Small intestine (tissue), 16 donors: Measurements from ENCODE around the gene DRICH1. TPM values are rescaled to one million over a fixed set of nuclear protein-coding genes. Genes with fewer than 3 reads are reported as not detected.
"Not testable (repeated sequence)": the region's sequence is repeated elsewhere in the genome, so short reads cannot be mapped to it uniquely, and the experiment has no call there.

Experiments used
- DNase-seq, 2 donors: peaks; one replicate each; pipeline versions ENCODE4 v3.0.0 to v3.0.0-alpha.2; 2013
- FAIRE-seq: peaks from 2 replicates; lab custom pipeline; 2012; peaks lifted over from hg19 to GRCh38; lab: Jason Lieb, UNC
- H3K27ac ChIP-seq, 3 donors: one replicate each; pipeline ENCODE4 v1.5.1; 2013; ENCODE audit warnings: low read length in 2 of 3, mild to moderate bottlenecking in 2 of 3, control low read depth in 1 of 3, inconsistent platforms in 1 of 3, low read depth in 1 of 3, moderate library complexity in 1 of 3
- H3K27me3 ChIP-seq, 3 donors: one replicate each; pipeline ENCODE4 v1.6.1; 2013; ENCODE audit warnings: low read length in 3 of 3, inconsistent platforms in 1 of 3; ENCODE audit not compliant: control insufficient read depth in 3 of 3, insufficient read depth in 3 of 3
- H3K36me3 ChIP-seq, 3 donors: one replicate each; pipeline ENCODE4 v1.6.1; 2013; ENCODE audit warnings: low read length in 3 of 3, inconsistent platforms in 1 of 3, low read depth in 1 of 3, mild to moderate bottlenecking in 1 of 3, moderate library complexity in 1 of 3; ENCODE audit not compliant: control insufficient read depth in 3 of 3, insufficient read depth in 2 of 3
- H3K4me1 ChIP-seq, 3 donors: one replicate each; pipeline ENCODE4 v1.6.1; 2013; ENCODE audit warnings: low read length in 2 of 3, inconsistent platforms in 1 of 3, low read depth in 1 of 3, mild to moderate bottlenecking in 1 of 3, moderate library complexity in 1 of 3; ENCODE audit not compliant: control insufficient read depth in 3 of 3, insufficient read depth in 2 of 3
- H3K4me3 ChIP-seq, 3 donors: one replicate each; pipeline ENCODE4 v1.5.1; 2013; ENCODE audit warnings: low read length in 3 of 3, control low read depth in 1 of 3, inconsistent platforms in 1 of 3, low read depth in 1 of 3, mild to moderate bottlenecking in 1 of 3, moderate library complexity in 1 of 3
- H3K9me3 ChIP-seq, 2 donors: one replicate each; pipeline ENCODE4 v1.6.1; 2013; ENCODE audit warnings: low read depth in 1 of 2, low read length in 1 of 2; ENCODE audit not compliant: control insufficient read depth in 2 of 2, insufficient read depth in 1 of 2
- WGBS, 3 donors: extraction: QIAGEN DNeasy Blood & Tissue Kit; methylation state at CpG; one replicate each; pipeline ENCODE4 v1.1.7; 2013; 5-methylcytosine and 5-hydroxymethylcytosine counted together
- long read RNA-seq, 10 donors: transcript quantifications; one replicate each; lab custom pipeline, GENCODE V29; 2026
- polyA plus RNA-seq, 4 donors: library from polyadenylated mRNA; stranded (reverse) in 3 of 4; unstranded in 1 of 4; fragments of 200-250 nt in 3 of 4; fragments of 120-200 nt in 1 of 4; gene quantifications; one replicate each; pipeline versions ENCODE4 v1.2.1 to v1.2.3, GENCODE V29; 2013
- donor health status: healthy with polysubstance abuse.
- donor health status: control.
- donor health status: control.
- donor health status: Bipolar disorder and iron deficiency.
- donor health status: healthy.

DRICH1 gene, protein sequence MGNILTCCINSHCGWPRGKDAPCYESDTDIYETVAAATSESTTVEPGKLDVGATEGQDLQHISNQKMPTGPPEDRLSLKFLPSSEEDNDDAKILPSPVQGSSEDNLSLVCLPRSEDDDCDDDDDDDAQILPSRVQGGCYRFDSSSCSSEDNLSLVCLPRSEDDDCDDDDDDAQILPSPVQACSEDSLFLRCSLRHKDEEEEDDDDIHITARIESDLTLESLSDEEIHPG
- 1 to 10 TPM in 2 of 4 donors, under 1 TPM in 2; 0.30 to 1.8 (median 0.97) TPM for polyA plus RNA-seq
- long read RNA-seq, donor 1, result 0 reads
- long read RNA-seq, donor 2, result 0 reads
- long read RNA-seq, donor 3, result 0 reads
- long read RNA-seq, donor 4, result 0 reads
- long read RNA-seq, donor 5, result 0 reads
- long read RNA-seq, donor 6, result 0 reads
- long read RNA-seq, donor 7, result 0 reads
- long read RNA-seq, donor 8, result 0 reads
- long read RNA-seq, donor 9, result 0 reads
- long read RNA-seq, donor 10, result 0 reads

DNA sequence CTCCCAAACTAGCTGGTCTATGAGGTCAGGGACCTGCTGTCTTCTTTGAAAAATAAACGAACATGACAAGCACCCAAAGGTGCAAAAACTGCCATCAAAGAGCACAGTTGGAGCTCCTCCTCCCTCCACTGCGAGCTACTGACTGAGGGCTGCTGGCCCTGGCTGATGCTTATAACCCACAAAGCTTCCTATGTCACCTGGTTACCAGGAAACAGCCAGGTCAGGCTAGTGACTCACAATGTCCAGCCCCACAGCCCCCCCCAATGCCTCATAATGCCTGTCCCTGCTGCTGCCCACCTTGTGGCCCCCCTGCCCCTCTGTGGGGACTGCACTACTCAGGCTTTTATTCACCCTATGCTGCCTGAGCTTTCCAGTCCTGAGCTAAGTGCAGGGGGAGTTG is at the start of gene DRICH1:
TSS of gene DRICH1 (minus strand) at position 144 of the 400 bp plus-strand sequence. CDS start 298 bp downstream, outside the sequence.
- 58 to 69% (median 60%) methylated on average over 2 of the region's 2 CpGs for WGBS, 3 donors
- no peaks in the 10 kb centered on the region for H3K27me3 ChIP-seq
- H3K9me3 ChIP-seq, result no peaks in the 10 kb centered on the region
- no peak for DNase-seq
- no peak within 1 kb of the TSS for H3K4me3 ChIP-seq
- FAIRE-seq, result no peak
- no peaks in the 10 kb centered on the region for H3K4me1 ChIP-seq
- H3K27ac ChIP-seq, result no peak within 1 kb of the TSS
- H3K36me3 ChIP-seq, result peaks cover 0 to 7% (median 0%) of the 10 kb centered on the region in 3 donors

DNA sequence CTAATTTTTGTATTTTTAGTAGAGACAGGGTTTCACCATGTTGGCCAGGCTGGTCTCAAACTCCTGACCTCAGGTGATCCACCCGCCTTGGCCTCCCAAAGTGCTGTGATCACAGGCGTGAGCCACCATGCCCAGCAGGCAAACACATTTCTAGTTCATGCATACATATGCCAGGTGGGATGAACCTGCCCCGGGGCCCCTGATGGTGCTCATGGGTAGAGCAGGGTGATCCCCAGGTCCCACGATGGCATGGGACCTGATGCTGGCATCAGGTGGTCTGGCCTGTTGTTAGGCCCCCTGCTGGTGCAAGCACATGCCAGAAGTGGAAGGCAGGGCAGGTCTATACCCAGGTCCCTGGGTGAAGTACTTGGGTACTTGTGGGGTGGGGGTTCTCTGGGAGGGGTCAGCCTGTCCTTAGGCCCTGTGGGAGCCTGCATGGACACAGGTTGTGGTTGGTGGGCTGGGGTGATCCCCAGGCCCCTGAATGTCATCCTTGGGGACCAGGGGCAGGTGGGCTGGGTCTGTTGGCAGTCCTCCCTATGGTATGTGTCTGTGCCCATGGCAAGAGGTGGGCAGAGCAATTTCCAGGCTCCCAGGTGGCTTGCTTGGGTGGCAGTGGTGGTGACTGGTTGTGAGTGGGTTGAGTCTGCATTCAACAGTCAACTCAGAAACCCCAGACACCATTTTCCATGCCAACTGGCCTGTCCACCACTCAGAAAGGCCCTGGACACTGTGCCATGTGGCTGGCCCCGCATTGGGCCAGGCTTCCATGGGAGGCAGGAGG is 49.1 kb upstream of the DRICH1 start:
- Histone ChIP-seq H3K4me1 (peaks cover 0 to 4% (median 3%) of the 10 kb centered on the region in 3 donors), H3K9me3 (no peaks in the 10 kb centered on the region), H3K27ac (no peak overlapping the region), H3K36me3 (peaks cover 0 to 62% (median 4%) of the 10 kb centered on the region in 3 donors), H3K4me3 (no peak overlapping the region), H3K27me3 (no peaks in the 10 kb centered on the region)
- 83 to 98% (median 98%) methylated on average over 5 of the region's 5 CpGs for WGBS, 3 donors
- FAIRE-seq (no peak), DNase-seq (no peak)

DNA sequence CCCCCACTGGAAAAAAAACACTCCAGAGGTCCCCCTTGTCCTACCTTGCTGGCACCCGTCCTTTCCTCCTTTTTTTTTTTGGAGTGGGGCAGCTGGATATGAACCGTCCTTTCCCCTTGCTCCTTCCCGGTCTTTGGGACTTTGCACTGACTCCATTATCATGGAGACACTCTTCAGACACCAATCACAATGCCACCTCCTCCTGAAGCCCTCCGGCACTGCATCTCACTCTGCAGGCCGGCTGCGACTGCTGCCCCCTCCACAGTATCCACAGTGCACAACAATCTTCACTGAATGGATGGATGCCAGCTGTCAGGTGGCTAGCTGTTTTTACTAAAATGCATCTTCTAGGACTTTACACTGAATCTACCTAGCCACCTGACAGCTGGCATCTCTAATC is 46.0 kb upstream of the DRICH1 start:
- Histone ChIP-seq H3K36me3 (peaks cover 0 to 47% (median 4%) of the 10 kb centered on the region in 3 donors), H3K9me3 (no peaks in the 10 kb centered on the region), H3K4me1 (peaks cover 0 to 18% (median 10%) of the 10 kb centered on the region in 3 donors), H3K4me3 (no peak overlapping the region), H3K27me3 (no peaks in the 10 kb centered on the region), H3K27ac (no peak overlapping the region)
- DNase-seq, result no peak
- 79 to 84% (median 81%) methylated on average over 6 of the region's 6 CpGs for WGBS, 3 donors
- no peak for FAIRE-seq

DNA sequence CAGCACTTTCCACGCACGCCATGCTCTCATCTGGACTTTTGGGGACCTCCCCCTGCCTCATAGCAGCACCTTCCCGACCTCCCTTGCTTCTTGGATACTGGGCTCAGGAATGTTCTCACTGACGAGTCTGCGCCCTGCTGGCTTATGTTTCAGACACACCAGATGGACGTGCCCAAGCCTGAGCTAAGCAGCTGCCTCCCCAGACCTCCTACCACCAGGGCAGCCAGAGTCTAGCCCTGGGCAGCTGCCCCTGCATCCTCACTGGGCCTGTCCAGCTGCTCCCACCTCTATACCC is 45.5 kb upstream of the DRICH1 start:
- FAIRE-seq (no peak), DNase-seq (no peak)
- no peaks in the 10 kb centered on the region for H3K9me3 ChIP-seq
- H3K27me3 ChIP-seq, result no peaks in the 10 kb centered on the region
- H3K4me1 ChIP-seq, result peaks cover 0 to 18% (median 10%) of the 10 kb centered on the region in 3 donors
- no peak overlapping the region for H3K27ac ChIP-seq
- no peak overlapping the region for H3K4me3 ChIP-seq
- peaks cover 0 to 42% (median 1%) of the 10 kb centered on the region in 3 donors for H3K36me3 ChIP-seq
- 84 to 91% (median 86%) methylated on average over 6 of the region's 6 CpGs for WGBS, 3 donors

DNA sequence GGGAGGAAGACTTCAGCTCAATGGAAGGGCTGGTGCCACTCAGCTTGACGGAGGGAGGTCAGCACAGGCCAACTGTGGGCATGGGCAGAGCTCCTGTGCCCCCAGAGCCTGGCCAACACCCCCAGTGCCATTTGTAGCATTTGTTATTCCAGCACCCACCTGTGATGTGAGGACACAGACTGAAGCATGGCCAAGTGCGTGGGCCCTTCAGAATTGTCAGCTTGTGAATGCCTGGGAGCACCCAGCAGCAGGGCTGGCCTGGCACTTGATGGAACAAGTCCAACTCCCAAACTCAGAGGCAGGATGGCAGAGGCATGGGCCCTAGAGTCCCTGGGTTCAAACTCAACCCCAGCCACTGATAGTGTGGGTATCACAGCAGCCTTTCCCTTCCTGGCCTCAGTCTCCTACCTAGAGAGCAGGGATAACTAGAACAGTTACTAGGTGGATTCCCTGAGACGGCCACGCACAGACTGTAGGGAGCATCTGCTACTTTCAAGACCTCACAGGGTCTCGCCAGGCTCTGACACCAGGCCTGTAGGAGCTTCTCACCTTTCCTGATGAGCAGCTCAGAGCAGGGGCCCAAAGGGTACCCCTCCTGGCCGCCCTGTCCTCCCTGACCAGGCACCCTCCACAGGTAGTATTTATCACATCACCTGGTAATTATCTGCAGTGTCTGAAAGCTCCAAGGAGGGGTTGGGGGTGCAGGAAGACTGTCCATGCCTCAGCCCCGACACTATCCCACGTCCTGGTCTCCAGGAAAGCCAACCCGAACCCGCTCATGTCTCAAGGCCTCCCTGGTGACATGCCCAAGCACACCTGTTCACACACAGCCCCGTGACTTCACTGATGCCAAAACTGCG is 45.0 kb upstream of the DRICH1 start:
- H3K27me3 ChIP-seq, H3K9me3 ChIP-seq, H3K4me3 ChIP-seq, DNase-seq, H3K27ac ChIP-seq, FAIRE-seq: not testable (repeated sequence)
- H3K4me1 ChIP-seq, result peaks cover 0 to 18% (median 10%) of the 10 kb centered on the region in 3 donors
- peaks cover 0 to 37% (median 1%) of the 10 kb centered on the region in 3 donors for H3K36me3 ChIP-seq
- WGBS, 3 donors, result 95 to 96% (median 96%) methylated on average over 12 of the region's 12 CpGs

DNA sequence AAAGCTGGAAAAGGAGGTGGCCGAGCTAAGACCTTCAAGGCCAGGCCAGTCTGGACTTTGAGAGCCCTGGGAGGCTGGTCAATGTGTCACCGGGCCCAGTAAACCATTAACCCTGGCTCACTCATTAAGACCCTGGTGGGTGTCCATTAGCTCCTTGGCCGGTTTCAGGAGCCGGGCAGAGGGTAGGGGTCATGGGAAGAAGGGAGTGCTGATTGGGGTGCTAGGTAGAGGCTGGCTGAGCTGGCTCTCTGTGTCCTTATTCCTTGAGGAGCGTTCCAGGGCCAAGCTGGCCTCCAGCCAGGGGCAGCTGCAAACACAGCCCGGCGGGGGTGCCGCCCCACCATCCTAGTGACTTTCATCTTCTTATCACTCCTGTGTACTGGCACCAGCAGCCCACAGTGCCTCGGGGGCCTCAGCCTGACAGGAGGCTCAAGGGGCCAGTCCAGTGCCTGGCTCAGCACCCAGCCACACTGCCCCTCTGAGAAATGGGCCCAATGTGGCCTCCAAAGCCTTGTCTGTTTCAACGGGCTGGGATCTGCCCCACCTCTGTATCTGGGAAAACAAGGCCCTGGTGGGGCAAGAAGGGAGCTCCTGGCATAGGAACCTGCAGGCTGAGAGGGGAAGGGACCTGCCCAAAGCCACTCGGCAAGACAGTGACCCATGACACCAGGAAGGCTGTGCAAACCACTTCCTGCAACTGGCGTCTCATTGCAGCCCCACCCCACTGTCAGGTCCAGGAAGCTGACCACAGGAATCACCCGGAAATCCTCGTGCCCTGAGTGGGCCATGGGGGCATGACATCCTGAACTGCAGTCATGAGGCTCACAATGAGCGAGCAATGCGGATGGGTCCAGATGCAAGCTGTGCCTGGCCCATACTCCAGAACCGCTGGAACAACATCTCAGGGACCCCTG is 43.6 kb upstream of the DRICH1 start:
- Histone ChIP-seq H3K4me3 (no peak overlapping the region), H3K27me3 (no peaks in the 10 kb centered on the region), H3K9me3 (no peaks in the 10 kb centered on the region), H3K36me3 (peaks cover 0 to 32% (median 0%) of the 10 kb centered on the region in 3 donors), H3K4me1 (peaks cover 0 to 18% (median 10%) of the 10 kb centered on the region in 3 donors), H3K27ac (peak overlapping the region in 2 of 3 donors; percentile 59 to 62)
- FAIRE-seq (no peak), DNase-seq (peak; percentile 68 to 70)
- 29 to 54% (median 39%) methylated on average over 14 to 17 of the region's 17 CpGs for WGBS, 3 donors

DNA sequence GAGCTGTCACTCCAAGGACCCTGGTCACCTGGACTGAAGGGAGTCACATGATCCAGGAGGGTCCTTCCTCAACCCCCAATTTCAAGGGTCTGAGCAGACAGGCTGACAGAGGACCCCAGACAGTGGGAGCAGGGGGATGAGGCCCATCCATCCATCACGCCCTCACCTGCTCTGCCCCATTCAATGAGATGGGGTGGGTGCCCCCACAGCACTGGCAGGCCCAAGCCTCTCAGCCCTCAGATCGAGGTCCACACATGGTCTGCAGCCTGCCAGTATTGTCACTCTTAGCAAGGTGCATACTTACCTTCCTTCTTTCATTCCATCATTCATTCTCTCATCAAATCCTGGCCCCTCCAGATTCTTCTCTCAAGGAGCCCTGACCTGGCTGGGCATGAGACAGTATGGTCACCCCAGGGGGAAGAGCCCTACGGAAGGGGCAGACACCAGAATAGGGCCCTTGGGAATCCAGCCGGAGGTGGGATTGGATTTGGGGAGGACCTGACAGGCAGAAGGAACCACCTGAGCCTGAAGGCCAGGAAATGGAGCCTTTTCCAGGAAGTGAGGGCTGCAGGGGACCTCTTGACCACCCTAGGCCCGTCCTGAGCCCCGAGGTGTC is 42.9 kb upstream of the DRICH1 start:
- Histone ChIP-seq H3K27ac (peak overlapping the region in 1 of 3 donors; percentile 62), H3K4me1 (peaks cover 0 to 18% (median 10%) of the 10 kb centered on the region in 3 donors), H3K36me3 (peaks cover 0 to 38% (median 0%) of the 10 kb centered on the region in 3 donors)
- H3K27me3 ChIP-seq, FAIRE-seq, DNase-seq, H3K4me3 ChIP-seq, H3K9me3 ChIP-seq: not testable (repeated sequence)
- WGBS, 3 donors, result 62 to 83% (median 72%) methylated on average over 6 of the region's 6 CpGs
